GM10266 (cell line): ENCODE data around the gene MEGF11.

Experiments used
- DNase-seq: peaks from one replicate; pipeline ENCODE4 v3.0.0; 2012; ENCODE audit errors: extremely low spot score
- CTCF ChIP-seq: IDR thresholded peaks from 2 replicates; pipeline ENCODE4 v1.5.1; 2012; ENCODE audit warnings: mild to moderate bottlenecking, low read depth; ENCODE audit not compliant: control insufficient read depth, insufficient read depth; ENCODE audit errors: missing control alignments

MEGF11 gene

GRCh38 chr15:66070220-66070934 is 183.2 kb downstream of the MEGF11 start:
- no peak for TF ChIP-seq CTCF
- no peak for DNase-seq

GRCh38 chr15:66069751-66070150 is 183.8 kb downstream of the MEGF11 start:
- TF ChIP-seq CTCF: no peak
- no peak for DNase-seq

- DNase-seq: no peak
- TF ChIP-seq CTCF: no peak
These were observed 184.7 kb downstream of the MEGF11 start for GRCh38 chr15:66068801-66069200.

- TF ChIP-seq CTCF: no peak
- DNase-seq: no peak
These were observed 185.9 kb downstream of the MEGF11 start for GRCh38 chr15:66067687-66068086.

GRCh38 chr15:66066481-66066880 is 187.1 kb downstream of the MEGF11 start:
- TF ChIP-seq CTCF: no peak
- no peak for DNase-seq

- no peak for DNase-seq
- no peak for TF ChIP-seq CTCF
These were observed 187.5 kb downstream of the MEGF11 start for GRCh38 chr15:66066005-66066404.

- no peak for TF ChIP-seq CTCF
These were observed 188.2 kb downstream of the MEGF11 start for GRCh38 chr15:66065325-66065724.

More at GRCh38 chr15:66065325-66065724, 188.2 kb downstream of the MEGF11 start:
- no peak for DNase-seq
